Activated CD8-positive, alpha-beta memory T cell treated with anti-CD3 and anti-CD28 coated beads for 24 hours (primary cell): ENCODE results near the gene GPER1.
"Not testable (repeated sequence)": the region's sequence is repeated elsewhere in the genome, so short reads cannot be mapped to it uniquely, and the experiment has no call there.

Source experiments
- DNase-seq: peaks from one replicate; pipeline ENCODE4 v3.0.0-alpha.2; 2020

GPER1 gene

GRCh38 chr7:1123715-1124114 is 35.8 kb downstream of the GPER1 start:
- DNase-seq = no peak

DNA sequence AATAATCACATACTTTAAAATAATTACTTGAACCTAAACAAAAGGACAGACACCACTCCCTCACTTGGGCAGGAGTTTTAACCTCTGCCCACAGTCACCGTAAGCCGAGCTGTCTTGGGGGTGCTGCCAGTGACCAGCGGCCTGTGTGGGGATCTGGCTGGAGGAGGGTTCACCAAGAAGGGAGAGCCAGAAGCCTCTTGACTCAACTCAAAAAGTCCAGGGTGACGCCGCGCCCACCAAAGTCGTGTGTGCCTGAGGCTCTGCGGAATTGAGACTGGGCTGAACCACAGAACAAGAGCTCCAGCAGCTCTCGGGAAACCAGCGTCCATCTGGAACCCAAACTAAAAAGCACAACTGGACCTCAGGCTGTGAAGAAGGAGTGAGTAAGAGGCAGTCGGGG is 36.3 kb downstream of the GPER1 start:
- no peak for DNase-seq

GRCh38 chr7:1124816-1125602 is 37.1 kb downstream of the GPER1 start:
- no peak for DNase-seq

- DNase-seq = no peak
Measured at GRCh38 chr7:1125603-1125969, 37.7 kb downstream of the GPER1 start.

DNA sequence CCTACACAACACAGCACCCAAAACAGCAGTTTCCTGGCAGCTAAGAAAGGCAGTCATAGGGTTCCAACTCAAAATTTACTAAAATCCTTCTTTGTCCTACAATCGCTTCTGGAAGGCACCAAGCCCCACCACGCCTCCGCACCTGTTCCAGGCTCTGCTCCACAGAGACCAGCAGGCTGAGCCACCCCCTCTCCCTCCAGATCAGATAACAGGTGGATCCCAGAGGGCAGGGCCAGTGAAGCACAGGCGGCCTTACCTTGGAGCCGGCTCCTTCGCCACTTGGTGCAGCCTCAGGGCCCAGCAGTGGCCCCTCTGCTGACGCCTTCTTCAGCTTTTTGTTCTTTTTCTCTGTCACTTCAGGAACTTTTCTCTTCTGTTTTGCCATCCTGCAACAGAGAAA is 39.1 kb downstream of the GPER1 start:
- no peak for DNase-seq

GRCh38 chr7:1129431-1129830 is 41.5 kb downstream of the GPER1 start:
- no peak for DNase-seq

DNA sequence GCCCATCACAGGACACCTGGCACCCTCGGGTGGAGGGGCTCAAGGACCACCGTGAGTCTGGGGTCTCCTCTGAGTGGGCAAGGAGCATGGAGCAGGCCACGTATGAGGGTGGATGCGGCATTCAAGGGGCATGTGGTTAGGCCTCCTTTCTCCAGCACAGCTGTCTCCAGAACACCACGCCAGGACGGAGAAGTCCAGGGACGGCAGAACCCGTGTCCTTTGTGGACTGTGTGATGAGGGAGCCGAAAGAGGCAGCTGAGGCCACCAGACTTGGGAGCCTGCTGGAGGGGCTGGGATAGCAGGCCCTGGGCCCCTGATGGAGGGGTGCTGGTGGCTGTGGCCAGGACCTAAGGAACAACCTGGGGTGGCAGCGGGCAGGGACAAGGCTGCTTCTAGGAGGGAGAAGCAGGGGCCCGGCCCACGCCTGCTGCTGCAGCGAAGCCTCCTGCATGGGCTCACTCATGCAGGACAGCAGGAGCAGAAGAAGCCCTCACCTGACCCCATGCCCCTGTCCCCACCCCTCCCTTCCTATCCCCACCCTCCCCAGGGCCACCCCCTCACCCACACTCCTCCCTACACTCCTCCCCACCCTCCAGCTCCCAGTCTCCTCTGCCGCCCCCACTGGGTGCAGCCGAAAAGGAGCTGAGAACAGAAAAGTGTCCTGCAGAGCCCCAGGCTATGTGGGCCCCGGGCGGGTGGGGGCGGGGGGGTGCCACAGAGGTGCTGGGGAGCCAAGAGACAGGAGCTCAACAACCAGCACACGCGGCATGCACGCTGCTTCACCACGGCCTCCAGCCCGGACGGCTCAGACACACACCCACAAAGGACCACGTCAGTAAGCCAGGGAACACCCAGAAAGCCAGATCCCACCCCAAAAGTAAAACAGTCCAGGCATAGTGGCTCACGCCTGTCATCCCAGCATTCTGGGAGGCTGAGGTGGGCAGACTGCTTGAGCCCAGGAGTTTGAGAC is 42.4 kb downstream of the GPER1 start:
- DNase-seq = no peak

DNA sequence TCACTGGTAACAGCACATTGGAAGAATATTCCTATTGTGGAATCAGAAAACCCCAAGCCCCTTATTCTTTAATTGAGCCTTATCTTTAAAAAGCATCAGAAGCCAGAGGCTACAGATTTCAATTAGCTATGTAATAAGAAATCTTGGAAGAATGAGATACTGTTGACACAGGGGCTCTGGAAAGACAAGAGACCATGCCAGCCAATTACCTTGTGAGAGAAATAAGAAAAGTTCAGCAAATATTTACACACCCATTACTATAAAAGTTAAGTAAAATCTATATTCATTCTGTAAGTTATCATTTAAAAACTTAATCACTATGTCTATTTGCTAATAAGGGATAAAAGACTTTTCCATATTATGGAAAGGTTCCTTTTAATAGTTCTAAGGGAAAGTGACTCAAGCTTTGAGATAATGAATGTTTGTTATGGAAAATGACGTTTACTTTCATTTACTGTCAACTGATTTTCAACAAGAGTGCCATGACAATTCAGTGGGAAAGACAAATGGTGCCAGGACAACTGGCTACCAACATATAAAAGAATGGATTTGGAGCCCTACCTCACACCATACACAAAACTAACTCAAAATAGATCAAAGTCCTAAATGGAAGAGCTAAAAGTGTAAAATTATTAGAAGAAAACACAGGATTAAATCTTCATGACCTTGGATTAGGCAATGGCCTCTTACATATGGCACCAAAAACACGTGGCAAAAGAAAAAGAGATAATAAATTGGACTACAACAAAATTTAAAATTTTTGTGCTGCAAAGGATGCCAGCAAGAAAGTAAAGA is 43.8 kb downstream of the GPER1 start:
- no peak for DNase-seq

- DNase-seq = no peak
Measured at GRCh38 chr7:1134951-1135350, 47.0 kb downstream of the GPER1 start.

- no peak for DNase-seq
Measured at GRCh38 chr7:1136841-1137516, 49.1 kb downstream of the GPER1 start.

- DNase-seq = no peak
Measured at GRCh38 chr7:1137517-1138167, 49.7 kb downstream of the GPER1 start.

GRCh38 chr7:1140476-1141104 is 52.7 kb downstream of the GPER1 start:
- no peak for DNase-seq

GRCh38 chr7:1141651-1142050 is 53.7 kb downstream of the GPER1 start:
- no peak for DNase-seq

DNA sequence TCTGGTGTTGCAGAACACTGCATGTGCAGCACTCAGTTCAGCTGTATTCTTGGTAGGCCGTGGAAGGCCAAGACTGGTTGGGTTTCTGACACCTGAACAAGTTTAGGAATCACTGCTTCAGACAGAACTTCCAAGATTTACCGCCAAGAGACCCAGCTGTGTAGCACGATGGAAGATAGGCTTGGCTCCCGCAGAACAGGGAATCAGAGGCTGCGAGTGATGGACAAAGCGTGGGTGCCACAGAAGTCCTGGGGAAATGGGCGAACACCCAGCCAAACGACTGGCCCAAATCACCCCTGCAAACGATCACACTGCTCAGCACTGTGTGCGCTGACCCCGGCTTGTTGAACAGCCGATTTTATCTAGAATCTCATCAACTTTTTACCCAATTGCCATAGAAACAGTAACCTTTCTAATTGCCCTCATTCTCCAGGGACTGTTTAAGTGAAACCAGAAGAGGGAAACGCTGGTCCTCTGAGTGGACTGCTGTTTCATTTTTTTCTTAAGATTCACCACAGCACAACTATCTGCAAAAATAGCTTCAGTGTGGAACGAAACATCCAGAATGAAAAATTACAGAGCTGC is 54.2 kb downstream of the GPER1 start:
- no peak for DNase-seq

- DNase-seq = not testable (repeated sequence)
Measured at GRCh38 chr7:1143031-1143430, 55.1 kb downstream of the GPER1 start.
